GM11168 (cell line): ENCODE results near the gene ODF2.
"Not testable (repeated sequence)": the region's sequence is repeated elsewhere in the genome, so short reads cannot be mapped to it uniquely, and the experiment has no call there.

Source experiments
- in situ Hi-C: fragments of 300-500 bp; cut with MboI; formaldehyde crosslinking; loops from one replicate; pipeline ENCODE4 v1.12.0; 2022; ENCODE audit warnings: low sequenced_read_pairs; ENCODE audit not compliant: unreplicated experiment

Gene ODF2

GRCh38 chr9:128455849-128456612, at the start of gene ODF2:
TSS of gene ODF2 (plus strand) at chr9:128456006. CDS start at chr9:128456092, 86 bp downstream.
- in situ Hi-C loops = no loop called here

- in situ Hi-C loops = no loop called here
These were observed 48.9 kb upstream of the ODF2 start for GRCh38 chr9:128406848-128407391.

GRCh38 chr9:128408963-128409431, 46.8 kb upstream of the ODF2 start:
- in situ Hi-C loops = no loop called here

DNA sequence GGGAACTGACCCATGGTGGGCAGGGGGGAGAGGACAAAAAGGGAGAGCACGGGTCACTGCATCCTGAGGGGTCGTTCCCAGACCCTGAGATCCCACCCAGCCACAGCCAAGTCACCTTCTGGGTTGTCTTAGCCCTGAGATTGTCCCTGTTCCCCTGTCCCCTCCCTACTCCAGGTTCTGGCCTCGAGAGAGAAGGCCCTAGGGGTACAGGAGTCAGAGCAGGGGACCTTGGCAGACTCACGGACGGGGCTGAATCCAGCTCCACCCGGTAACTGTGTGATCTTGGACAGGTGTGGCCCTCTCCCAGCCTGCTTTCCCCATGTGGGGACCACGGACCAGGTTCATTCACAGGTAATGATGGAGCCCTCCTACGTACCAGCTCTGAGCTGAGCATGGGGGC, 46.4 kb upstream of the ODF2 start:
- in situ Hi-C loops = no loop called here

DNA sequence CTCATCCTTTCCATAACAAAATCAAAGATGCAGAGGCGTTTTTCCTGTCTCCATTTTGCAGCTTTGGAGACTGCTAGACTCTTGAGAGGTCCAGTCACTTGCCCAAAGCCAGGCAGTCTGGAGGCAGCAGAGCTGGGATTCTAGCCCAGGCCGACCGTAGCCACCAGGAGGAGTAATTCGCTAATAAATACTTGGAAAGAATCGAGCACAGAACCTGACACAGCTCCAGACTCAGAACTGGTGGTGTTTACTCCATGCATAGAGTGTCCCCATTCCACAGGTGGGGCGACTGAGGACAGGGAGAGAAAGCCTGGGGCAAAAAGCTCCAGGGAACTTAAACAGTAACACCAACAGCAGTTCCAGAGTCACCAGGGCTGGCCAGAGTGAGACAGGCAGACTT, 45.8 kb upstream of the ODF2 start:
- in situ Hi-C loops = no loop called here

DNA sequence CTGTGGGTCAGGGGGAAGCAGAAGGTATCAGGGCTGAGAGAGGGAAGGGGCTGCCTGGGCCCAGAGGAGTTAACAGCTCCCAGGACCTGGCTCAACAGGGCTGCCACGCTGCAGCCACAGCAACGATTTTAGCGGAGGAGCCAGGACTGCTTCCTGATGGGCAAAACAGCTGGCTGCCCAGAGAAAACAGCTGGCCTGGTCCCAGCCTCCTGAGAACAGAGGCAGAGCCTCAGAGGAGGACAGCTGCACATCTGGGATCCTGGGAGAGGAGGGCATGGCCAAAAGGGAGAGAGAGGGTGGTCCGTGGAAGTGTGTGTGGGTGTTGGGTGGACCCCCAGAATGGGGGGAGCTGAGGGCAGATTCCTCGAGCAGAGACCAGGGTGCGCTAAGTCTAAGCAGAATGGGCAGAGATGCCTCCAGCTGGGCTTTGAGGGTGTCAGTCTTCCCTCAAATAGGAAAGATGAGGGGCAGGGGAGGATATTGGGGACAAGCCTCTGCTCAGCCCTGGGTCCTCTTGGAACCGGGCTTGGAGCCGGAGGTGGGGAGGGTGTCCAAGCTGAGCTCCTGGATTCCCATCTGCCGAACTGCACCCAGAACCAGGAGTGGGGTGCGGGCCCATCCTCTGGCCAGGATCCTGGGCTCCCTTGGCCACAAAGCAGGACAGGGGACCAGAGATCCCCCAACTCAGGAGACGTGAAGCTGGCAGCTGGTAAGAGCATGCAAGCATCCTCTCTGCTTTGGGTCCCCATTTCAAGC, 44.3 kb upstream of the ODF2 start:
- in situ Hi-C loops = no loop called here

DNA sequence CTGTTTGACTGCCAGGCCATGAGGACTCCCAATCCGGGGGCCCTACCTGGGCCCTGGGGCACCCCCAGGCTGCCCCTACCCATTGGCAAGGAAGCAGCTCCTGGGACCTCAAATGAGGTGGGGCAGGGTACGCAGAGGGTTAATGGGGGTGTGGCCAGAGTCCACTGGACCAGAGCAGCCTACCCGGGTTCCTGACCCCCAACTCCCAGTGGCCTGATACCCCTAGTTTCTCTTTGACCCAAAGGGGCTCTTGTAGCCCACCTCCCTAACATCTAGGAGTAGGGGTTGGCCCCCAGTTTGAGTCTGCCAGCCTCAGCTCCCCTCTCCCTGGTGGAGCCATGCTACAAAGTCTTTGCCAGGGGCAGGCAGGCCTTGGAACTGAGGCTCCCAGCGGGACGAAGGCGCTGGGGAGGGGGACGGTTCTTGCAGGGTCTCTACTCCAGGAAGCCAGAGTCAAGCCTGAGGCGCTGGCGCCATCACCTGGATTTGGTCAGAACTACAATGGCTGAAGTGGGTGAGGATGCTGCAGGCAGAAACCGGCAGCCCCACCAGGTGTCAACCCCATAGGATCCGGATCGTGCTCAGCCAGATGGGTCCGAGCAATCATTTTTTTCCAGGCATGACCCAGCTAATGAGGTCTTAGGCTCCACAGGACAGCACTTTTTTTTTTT, 43.6 kb upstream of the ODF2 start:
- in situ Hi-C loops = no loop called here

DNA sequence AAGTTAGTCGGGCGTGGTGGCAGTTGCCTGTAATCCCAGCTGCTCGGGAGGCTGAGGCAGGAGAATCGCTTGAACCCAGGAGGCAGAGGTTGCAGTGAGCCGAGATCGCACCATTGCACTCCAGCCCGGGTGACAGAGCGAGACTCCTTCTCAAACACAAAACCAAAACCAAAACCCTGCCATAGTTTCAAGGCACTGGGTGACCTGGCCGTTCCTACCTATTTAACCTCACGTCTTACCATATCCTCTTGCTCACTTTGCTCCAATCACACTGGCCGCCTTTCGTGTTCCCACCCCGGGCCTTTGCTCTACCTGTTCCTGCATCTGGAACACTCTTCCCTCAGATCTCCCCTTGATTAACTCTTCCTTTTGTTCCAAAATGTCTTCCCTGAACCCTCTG, 42.1 kb upstream of the ODF2 start:
- in situ Hi-C loops = not testable (repeated sequence)

GRCh38 chr9:128414461-128414860, 41.3 kb upstream of the ODF2 start:
- in situ Hi-C loops = no loop called here

- in situ Hi-C loops = no loop called here
These were observed 40.5 kb upstream of the ODF2 start for GRCh38 chr9:128415281-128415680.

DNA sequence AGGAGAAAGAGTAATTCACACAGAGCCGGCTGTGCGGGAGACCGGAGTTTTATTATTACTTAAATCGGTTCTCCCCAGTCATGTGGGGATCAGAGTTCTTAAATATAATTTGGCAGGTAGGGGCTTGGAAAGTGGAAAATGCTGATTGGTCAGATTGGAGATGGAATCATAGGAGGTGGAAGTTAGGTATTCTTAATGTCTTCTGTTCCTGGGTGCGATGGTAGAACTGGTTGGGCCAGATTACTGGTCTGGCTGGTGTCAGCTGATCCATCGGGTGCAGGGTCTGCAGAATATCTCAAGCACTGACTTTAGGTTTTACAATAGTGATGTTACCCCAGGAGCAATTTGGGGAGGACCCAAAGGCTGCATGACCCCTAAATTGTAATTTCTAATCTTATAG, 39.8 kb upstream of the ODF2 start:
- in situ Hi-C loops = no loop called here

DNA sequence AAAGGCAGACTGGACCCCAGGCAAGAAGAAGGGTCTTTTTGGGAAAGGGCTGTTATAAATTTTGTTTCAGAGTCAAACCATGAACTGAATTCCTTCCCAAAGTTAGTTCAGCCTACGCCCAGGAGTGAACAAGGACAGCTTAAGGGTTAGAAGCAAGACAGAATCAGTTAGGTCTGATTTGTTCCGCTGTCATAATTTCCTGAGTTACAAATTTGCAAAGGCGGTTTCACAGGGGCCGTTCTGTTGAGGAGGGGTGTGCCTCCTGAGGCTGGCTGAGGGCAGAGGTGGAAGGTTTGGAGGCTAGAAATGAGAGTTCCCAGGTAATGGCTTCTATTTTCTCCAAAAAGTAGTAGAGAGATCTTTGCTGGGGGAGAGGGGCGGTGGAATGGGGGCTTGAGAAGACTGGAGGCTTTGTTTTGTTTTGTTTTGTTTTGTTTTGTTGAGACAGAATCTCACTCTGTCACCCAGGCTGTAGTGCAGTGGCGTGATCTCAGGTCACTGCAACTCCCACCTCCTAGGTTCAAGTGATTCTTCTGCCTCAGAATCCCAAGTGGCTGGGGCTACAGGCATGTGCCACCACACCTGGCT, 39.3 kb upstream of the ODF2 start:
- in situ Hi-C loops = no loop called here

GRCh38 chr9:128419061-128419925, 36.5 kb upstream of the ODF2 start:
- in situ Hi-C loops = no loop called here

GRCh38 chr9:128420060-128420650, 35.7 kb upstream of the ODF2 start:
- in situ Hi-C loops = no loop called here

- in situ Hi-C loops = no loop called here
These were observed 34.9 kb upstream of the ODF2 start, which contains the start of gene CERCAM for GRCh38 chr9:128420651-128421481. TSS of gene CERCAM (plus strand) at chr9:128420857. CDS start at chr9:128420878, 21 bp downstream.

- in situ Hi-C loops = no loop called here
These were observed 34.3 kb upstream of the ODF2 start for GRCh38 chr9:128421482-128421996.

DNA sequence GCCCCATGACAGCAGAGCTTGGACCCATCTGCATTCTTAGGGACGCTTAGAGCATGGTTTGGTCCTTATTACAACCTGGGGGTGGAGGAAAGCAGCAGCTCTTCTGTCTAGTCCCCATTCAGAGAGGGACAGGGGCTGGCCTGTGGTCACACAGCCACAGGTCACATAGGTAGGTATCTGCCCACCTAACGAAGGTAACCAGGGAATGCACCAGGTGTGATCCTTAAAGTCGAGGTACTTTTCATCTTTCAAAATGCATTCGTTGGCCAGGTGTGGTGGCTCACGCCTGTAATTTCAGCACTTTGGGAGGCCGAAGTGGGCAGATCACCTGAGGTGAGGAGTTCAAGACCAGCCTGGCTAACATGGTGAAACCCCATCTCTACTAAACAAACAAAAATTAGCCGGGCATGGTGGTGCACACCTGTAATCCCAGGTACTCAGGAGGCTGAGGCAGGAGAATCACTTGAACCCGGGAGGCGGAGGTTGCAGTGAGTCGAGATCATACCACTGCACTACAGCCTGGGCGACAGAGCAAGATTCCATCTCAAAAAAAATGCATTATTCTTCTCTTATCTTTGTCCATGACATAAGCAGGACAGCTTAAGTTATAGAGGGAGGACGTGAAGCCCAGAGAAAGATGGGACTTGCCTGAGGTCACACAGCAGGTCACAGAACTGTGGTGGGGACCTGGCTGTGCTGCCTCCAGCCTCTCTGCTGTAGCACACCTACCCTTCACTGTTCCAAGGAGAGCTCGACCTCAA, 33.6 kb upstream of the ODF2 start:
- in situ Hi-C loops = not testable (repeated sequence)
